Colonic mucosa (tissue), 4 donors: ENCODE data around the gene SLC25A29. TPM values are rescaled to one million over a fixed set of nuclear protein-coding genes. Genes with fewer than 3 reads are reported as not detected.
"Not testable (repeated sequence)": the region's sequence is repeated elsewhere in the genome, so short reads cannot be mapped to it uniquely, and the experiment has no call there.

Experiments
- DNase-seq: peaks from one replicate; pipeline ENCODE4 v3.0.0-alpha.2; 2020
- H3K27ac ChIP-seq: fragments of 200-600 bp; one replicate; pipeline ENCODE4 v1.8.0; 2021
- H3K27me3 ChIP-seq: fragments of 200-600 bp; one replicate; pipeline ENCODE4 v1.8.0; 2021
- H3K36me3 ChIP-seq: fragments of 200-600 bp; one replicate; pipeline ENCODE4 v1.8.0; 2021
- H3K4me1 ChIP-seq: fragments of 200-600 bp; one replicate; pipeline ENCODE4 v1.8.0; 2021; ENCODE audit warnings: mild to moderate bottlenecking
- H3K4me3 ChIP-seq: fragments of 200-600 bp; one replicate; pipeline ENCODE4 v1.8.0; 2021
- H3K9ac ChIP-seq, 2 donors: one replicate each; pipeline ENCODE4 v1.7.0; 2013; ENCODE audit warnings: control low read depth in 2 of 2, low read depth in 2 of 2, low read length in 2 of 2
- H3K9me3 ChIP-seq: fragments of 200-600 bp; one replicate; pipeline ENCODE4 v1.8.0; 2021
- CTCF ChIP-seq: fragments of 200-600 bp; IDR thresholded peaks from one replicate; pipeline ENCODE4 v1.8.0; 2022; ENCODE audit warnings: antibody characterized with exemption, mild to moderate bottlenecking
- intact Hi-C: fragments of 100-400 bp; cut with DNase I; formaldehyde crosslinking; loops from one replicate; pipeline ENCODE4 v1.14.1; 2022
- total RNA-seq, 2 donors: library from RNA; stranded (reverse); fragmentation: NEBNext Ultra II Directional in 1 of 2; extraction: Animal tissue kit (Norgen Biotek cat#: 25700) in 1 of 2; gene quantifications; one replicate each; pipeline ENCODE4 v1.2.1, GENCODE V29; 2021
- donor health status: healthy.
- donor health status: DM: no; HTN: no; CAD: no.
- donor health status: DM: no; HTN: no; CAD: no.

The SLC25A29 gene
- total RNA-seq, 2 donors from 2014 or later = 28.6 to 34.8 TPM

GRCh38 chr14:100346306-100347091 is 40.3 kb upstream of the SLC25A29 start:
- no peak for TF ChIP-seq CTCF
- H3K4me3 ChIP-seq = no peak overlapping the region
- H3K9ac ChIP-seq = no peak overlapping the region
- no peaks in the 10 kb centered on the region for H3K36me3 ChIP-seq
- no peak for DNase-seq
- H3K27ac ChIP-seq = no peak overlapping the region
- H3K4me1 ChIP-seq = no peaks in the 10 kb centered on the region
- no peaks in the 10 kb centered on the region for H3K9me3 ChIP-seq
- no peaks in the 10 kb centered on the region for H3K27me3 ChIP-seq
- intact Hi-C loops = no loop called here

- no peaks in the 10 kb centered on the region for H3K36me3 ChIP-seq
- TF ChIP-seq CTCF = no peak
- intact Hi-C loops = no loop called here
- no peaks in the 10 kb centered on the region for H3K27me3 ChIP-seq
- no peak overlapping the region for H3K4me3 ChIP-seq
- no peak for DNase-seq
- H3K27ac ChIP-seq = no peak overlapping the region
- H3K9me3 ChIP-seq = no peaks in the 10 kb centered on the region
- H3K4me1 ChIP-seq = no peaks in the 10 kb centered on the region
- no peak overlapping the region for H3K9ac ChIP-seq
These were observed 39.5 kb upstream of the SLC25A29 start for GRCh38 chr14:100345711-100346110.

- DNase-seq, H3K9ac ChIP-seq, H3K9me3 ChIP-seq, H3K27me3 ChIP-seq, intact Hi-C loops, H3K4me1 ChIP-seq, H3K27ac ChIP-seq, H3K36me3 ChIP-seq, H3K4me3 ChIP-seq: not testable (repeated sequence)
These were observed 38.4 kb upstream of the SLC25A29 start for GRCh38 chr14:100344657-100345056.

GRCh38 chr14:100342826-100343225 is 36.6 kb upstream of the SLC25A29 start:
- H3K4me1 ChIP-seq, DNase-seq, H3K9ac ChIP-seq, H3K27me3 ChIP-seq, H3K4me3 ChIP-seq, H3K9me3 ChIP-seq, intact Hi-C loops, H3K36me3 ChIP-seq, H3K27ac ChIP-seq: not testable (repeated sequence)

- intact Hi-C loops = no loop called here
- no peak for TF ChIP-seq CTCF
- DNase-seq = no peak
- Histone ChIP-seq H3K27ac (peak overlapping the region; percentile 60), H3K4me1 (no peaks in the 10 kb centered on the region), H3K9me3 (no peaks in the 10 kb centered on the region), H3K4me3 (no peak overlapping the region), H3K9ac (no peak overlapping the region), H3K27me3 (no peaks in the 10 kb centered on the region), H3K36me3 (no peaks in the 10 kb centered on the region)
These were observed 36.0 kb upstream of the SLC25A29 start for GRCh38 chr14:100342195-100342594.

- Histone ChIP-seq H3K9me3 (no peaks in the 10 kb centered on the region), H3K4me3 (no peak overlapping the region), H3K27ac (peak overlapping the region; percentile 60), H3K27me3 (no peaks in the 10 kb centered on the region), H3K9ac (peak overlapping the region in 1 of 2 donors; percentile 40), H3K4me1 (no peaks in the 10 kb centered on the region), H3K36me3 (no peaks in the 10 kb centered on the region)
- no peak for DNase-seq
- no peak for TF ChIP-seq CTCF
- intact Hi-C loops = no loop called here
These were observed 35.2 kb upstream of the SLC25A29 start for GRCh38 chr14:100341301-100342031.
